Body of pancreas (tissue), 4 donors: Measurements from ENCODE around the gene PNPLA7. TPM values are rescaled to one million over a fixed set of nuclear protein-coding genes. Genes with fewer than 3 reads are reported as not detected.

Experiments
- ATAC-seq: fragments of 150-250 bp; one replicate; pipeline ENCODE4 v1.9.1; 2016
- DNase-seq, 4 donors: peaks; one replicate each; pipeline ENCODE4 v3.0.0-alpha.2; 2019
- H3K27ac ChIP-seq, 4 donors: fragments of 200-600 bp; sonication (generic); 1 replicate in 3 of 4; 2 replicates in 1 of 4; pipeline versions ENCODE4 v1.5.1 to v1.6.1; 2016 to 2019; ENCODE audit warnings: mild to moderate bottlenecking in 1 of 4, mixed read lengths in 1 of 4, moderate library complexity in 1 of 4
- H3K27me3 ChIP-seq, 2 donors: fragments of 200-600 bp; sonication (generic); one replicate each; pipeline ENCODE4 v1.6.0; 2016; ENCODE audit warnings: mild to moderate bottlenecking in 1 of 2
- H3K36me3 ChIP-seq, 2 donors: fragments of 200-600 bp; sonication (generic); replicated peaks in 1 of 2; 2 replicates each; pipeline ENCODE4 v1.5.1; 2016; ENCODE audit warnings: low read depth in 2 of 2; ENCODE audit not compliant: insufficient read depth in 1 of 2
- H3K4me1 ChIP-seq: fragments of 200-600 bp; sonication (generic); one replicate; pipeline ENCODE4 v1.6.0; 2016
- H3K4me3 ChIP-seq, 2 donors: fragments of 200-600 bp; sonication (generic); 1 replicate in 1 of 2; 2 replicates in 1 of 2; pipeline ENCODE4 v1.5.1; 2016 to 2019
- H3K9me3 ChIP-seq, 3 donors: fragments of 200-600 bp; sonication (generic); 1 replicate in 2 of 3; 2 replicates in 1 of 3; pipeline ENCODE4 v1.5.1; 2016
- POLR2A ChIP-seq, 3 donors: fragments of 450-650 bp; IDR thresholded peaks; one replicate each; pipeline ENCODE4 v1.6.1; 2016; ENCODE audit warnings: antibody characterized with exemption in 3 of 3, mild to moderate bottlenecking in 2 of 3
- WGBS, 2 donors: methylation state at CpG; one replicate each; pipeline ENCODE4 v1.1.5; 2017; 5-methylcytosine and 5-hydroxymethylcytosine counted together
- intact Hi-C: fragments of 100-400 bp; cut with DNase I; formaldehyde crosslinking; loops from one replicate; pipeline ENCODE4 v1.15.1; 2023
- total RNA-seq, 2 donors: library from RNA; depleted of rRNA; stranded (reverse); fragments of >200 nt; gene quantifications; one replicate each; pipeline ENCODE4 v1.1.0, GENCODE V29; 2016
- TF ChIP-seq, protein P1 (sequence below), 7 experiments: fragments of 450-650 bp in 4 of 7; fragments of 200-600 bp in 3 of 7; sonication (generic) in 3 of 7; IDR thresholded peaks; one replicate each; pipeline ENCODE4 v1.5.1; 2016 to 2019; ENCODE audit warnings: antibody characterized with exemption in 7 of 7

PNPLA7 gene
- total RNA-seq, 2 donors from 2014 or later = 16.1 to 27.7 TPM

DNA sequence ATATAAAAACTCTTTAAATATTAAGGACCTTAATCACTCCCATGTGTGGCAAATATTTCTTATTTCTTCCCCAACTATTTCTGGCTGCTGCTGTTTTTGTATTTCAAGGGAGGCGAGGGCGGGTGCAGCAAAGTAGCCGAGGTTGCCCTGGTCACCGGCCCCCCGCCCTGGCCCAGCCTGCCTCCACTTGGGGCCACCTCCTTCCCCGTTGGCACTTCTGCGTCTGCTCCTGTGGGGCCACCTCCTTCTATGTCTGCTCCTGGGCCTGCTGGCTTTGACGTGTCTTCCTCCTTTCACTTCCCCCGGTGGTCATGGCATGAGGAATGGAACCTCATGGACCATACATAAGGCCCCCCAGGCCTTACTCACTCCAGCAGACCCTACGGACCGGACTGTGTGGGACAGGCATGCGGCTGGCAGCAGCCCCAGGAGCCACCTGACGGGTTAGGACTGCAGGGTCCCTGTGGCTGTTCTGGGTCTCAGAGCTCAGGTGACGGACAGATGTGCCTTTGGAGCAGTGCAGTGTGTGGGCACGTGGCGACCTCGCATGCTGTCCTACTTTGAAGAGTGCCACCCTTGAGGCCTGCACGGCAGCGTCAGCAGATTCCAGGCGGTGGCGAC, 103.2 kb downstream of the PNPLA7 start:
- 73 to 75% methylated on average over 12 to 21 of the region's 21 CpGs for WGBS, 2 donors
- DNase-seq = peak in 1 of 4 donors; percentile 16
- no peak overlapping the region for H3K27ac ChIP-seq
- no peaks in the 10 kb centered on the region for H3K27me3 ChIP-seq
- no peak overlapping the region for H3K4me3 ChIP-seq
- peaks cover 12% of the 10 kb centered on the region for H3K4me1 ChIP-seq
- intact Hi-C loops = loop anchor here (10.0 kb wide), 1 partner anchor 162 kb away; no protein-coding TSS in a partner anchor
- no peak for ATAC-seq
- H3K36me3 ChIP-seq = no peaks in the 10 kb centered on the region
- no peaks in the 10 kb centered on the region for H3K9me3 ChIP-seq
- no peak for TF ChIP-seq POLR2A (IDR thresholded peaks at IDR 0.05)
- TF ChIP-seq, protein P1, sequence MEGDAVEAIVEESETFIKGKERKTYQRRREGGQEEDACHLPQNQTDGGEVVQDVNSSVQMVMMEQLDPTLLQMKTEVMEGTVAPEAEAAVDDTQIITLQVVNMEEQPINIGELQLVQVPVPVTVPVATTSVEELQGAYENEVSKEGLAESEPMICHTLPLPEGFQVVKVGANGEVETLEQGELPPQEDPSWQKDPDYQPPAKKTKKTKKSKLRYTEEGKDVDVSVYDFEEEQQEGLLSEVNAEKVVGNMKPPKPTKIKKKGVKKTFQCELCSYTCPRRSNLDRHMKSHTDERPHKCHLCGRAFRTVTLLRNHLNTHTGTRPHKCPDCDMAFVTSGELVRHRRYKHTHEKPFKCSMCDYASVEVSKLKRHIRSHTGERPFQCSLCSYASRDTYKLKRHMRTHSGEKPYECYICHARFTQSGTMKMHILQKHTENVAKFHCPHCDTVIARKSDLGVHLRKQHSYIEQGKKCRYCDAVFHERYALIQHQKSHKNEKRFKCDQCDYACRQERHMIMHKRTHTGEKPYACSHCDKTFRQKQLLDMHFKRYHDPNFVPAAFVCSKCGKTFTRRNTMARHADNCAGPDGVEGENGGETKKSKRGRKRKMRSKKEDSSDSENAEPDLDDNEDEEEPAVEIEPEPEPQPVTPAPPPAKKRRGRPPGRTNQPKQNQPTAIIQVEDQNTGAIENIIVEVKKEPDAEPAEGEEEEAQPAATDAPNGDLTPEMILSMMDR (IDR thresholded peaks at IDR 0.05) = no peak

DNA sequence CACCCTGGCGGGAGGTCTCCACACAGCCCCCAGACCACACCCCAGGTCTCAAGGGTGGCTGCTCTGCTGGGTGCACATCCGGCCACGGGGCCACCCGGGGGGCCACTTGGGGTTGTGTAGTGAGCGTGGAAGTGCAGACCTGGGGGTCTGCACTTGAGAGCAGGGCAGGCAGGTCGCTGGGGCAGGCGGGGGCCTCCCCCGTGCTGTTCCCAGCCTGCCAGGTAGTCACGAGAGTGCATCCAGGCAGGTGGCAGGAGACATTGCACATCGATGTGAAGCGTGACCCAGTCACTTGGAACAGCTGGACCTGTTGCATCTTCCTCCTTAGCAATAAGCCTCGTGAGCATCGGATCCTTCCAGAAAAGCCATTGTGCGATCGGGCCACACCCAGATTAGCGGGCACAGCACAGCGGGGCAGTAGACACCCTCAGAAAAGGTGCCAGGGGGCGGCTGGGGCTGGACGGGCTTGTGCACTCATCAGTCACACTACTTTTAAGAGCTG, 104.2 kb downstream of the PNPLA7 start:
- H3K27ac ChIP-seq = no peak overlapping the region
- TF ChIP-seq POLR2A (IDR thresholded peaks at IDR 0.05) = no peak
- TF ChIP-seq, protein P1 (IDR thresholded peaks at IDR 0.05) = no peak
- no peak overlapping the region for H3K4me3 ChIP-seq
- WGBS, 2 donors = 32 to 33% methylated on average over 10 to 19 of the region's 19 CpGs
- H3K9me3 ChIP-seq = no peaks in the 10 kb centered on the region
- DNase-seq (peak in 1 of 4 donors; percentile 24), ATAC-seq (no peak)
- no peaks in the 10 kb centered on the region for H3K36me3 ChIP-seq
- H3K27me3 ChIP-seq = no peaks in the 10 kb centered on the region
- intact Hi-C loops = loop anchor here (10.0 kb wide), 1 partner anchor 161 kb away; no protein-coding TSS in a partner anchor
- H3K4me1 ChIP-seq = peaks cover 18% of the 10 kb centered on the region

DNA sequence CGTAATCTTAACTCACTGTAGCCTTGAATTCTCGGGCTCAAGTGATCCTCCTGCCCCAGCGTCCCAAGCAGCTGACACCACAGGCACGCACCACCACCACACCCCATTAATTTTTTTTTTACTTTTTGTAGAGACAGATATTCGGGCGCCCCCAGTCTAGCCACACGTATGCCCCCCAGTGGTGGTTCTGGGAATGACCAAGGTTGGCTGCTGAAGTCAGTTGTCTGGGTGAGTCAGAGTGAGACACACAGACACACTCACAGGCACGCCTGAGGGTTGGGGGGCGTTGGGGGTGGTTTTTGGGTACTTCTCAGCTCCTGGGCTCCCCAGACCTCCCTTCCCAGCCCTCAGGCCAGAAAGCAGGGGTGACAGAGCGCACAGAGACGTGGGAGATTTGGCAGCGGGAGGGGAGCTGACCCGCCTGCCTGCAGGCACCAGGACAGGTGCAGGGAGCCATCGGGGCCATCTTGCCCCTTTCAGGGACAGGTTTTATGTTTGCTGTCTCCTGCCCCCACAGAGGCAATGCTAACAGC, 104.9 kb downstream of the PNPLA7 start:
- Histone ChIP-seq H3K36me3 (no peaks in the 10 kb centered on the region), H3K4me3 (no peak overlapping the region), H3K27ac (peak overlapping the region in 1 of 4 donors; percentile 44), H3K27me3 (no peaks in the 10 kb centered on the region), H3K4me1 (peaks cover 18% of the 10 kb centered on the region), H3K9me3 (no peaks in the 10 kb centered on the region)
- peak in 1 of 3 donors; percentile 7 for TF ChIP-seq POLR2A (IDR thresholded peaks at IDR 0.05)
- TF ChIP-seq, protein P1 (IDR thresholded peaks at IDR 0.05) = peak; percentile 75 to 94 (median 85)
- intact Hi-C loops = loop anchor here (10.0 kb wide), 1 partner anchor 161 kb away; no protein-coding TSS in a partner anchor
- WGBS, 2 donors = 3 to 10% methylated on average over 11 to 14 of the region's 14 CpGs
- ATAC-seq (peak; percentile 81), DNase-seq (peak; percentile 83 to 88 (median 84))

DNA sequence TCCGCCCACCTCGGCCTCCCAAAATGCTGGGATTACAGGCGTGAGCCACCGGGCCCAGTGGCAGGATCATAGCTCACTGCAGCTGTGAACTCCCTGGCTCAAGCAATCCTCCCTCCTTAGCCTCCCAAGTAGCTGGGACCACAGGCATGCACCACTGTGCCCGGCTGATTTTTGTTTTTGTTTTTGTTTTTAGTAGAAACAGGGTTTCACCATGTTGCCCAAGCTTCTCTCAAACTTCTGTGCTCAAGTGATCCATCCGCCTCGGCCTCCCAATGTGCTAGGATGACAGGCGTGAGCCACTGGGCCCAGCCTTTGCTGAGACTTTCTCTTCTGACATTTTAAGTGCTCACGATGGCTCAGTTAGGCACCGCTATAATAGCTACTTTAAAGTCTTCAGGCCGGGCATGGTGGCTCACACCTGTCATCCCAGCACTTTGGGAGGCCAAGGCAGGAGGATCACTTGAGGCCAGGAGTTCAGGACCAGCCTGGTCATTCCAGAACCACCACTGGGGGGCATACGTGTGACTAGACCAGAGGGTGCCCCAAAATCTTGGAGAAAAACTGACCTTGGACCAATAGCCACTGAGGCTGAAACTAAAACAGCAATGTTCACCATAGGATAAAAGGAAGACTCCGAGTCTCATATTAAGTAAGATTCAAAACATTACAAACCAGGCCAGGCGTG, 106.0 kb downstream of the PNPLA7 start:
- TF ChIP-seq, protein P1 (IDR thresholded peaks at IDR 0.05) = no peak
- TF ChIP-seq POLR2A (IDR thresholded peaks at IDR 0.05) = no peak
- H3K27ac ChIP-seq = no peak overlapping the region
- intact Hi-C loops = loop anchor here (10.0 kb wide), 1 partner anchor 159 kb away; no protein-coding TSS in a partner anchor
- no peaks in the 10 kb centered on the region for H3K27me3 ChIP-seq
- no peak overlapping the region for H3K4me3 ChIP-seq
- H3K4me1 ChIP-seq = peaks cover 21% of the 10 kb centered on the region
- DNase-seq = peak in 1 of 4 donors; percentile 8
- no peaks in the 10 kb centered on the region for H3K36me3 ChIP-seq
- H3K9me3 ChIP-seq = no peaks in the 10 kb centered on the region
- ATAC-seq = no peak
- WGBS, 2 donors = 73 to 84% methylated on average over 14 of the region's 14 CpGs
